Endothelial cell of umbilical vein (primary cell): ENCODE results near the gene PGLYRP1. TPM values are rescaled to one million over a fixed set of nuclear protein-coding genes. Genes with fewer than 3 reads are reported as not detected.

Source experiments
- BruUV-seq: library from RNA; stranded (reverse); fragments of 400-500 nt; replicated peaks from 2 replicates; lab custom pipeline; 2021; lab: Mats Ljungman, UMichigan
- CTCF ChIA-PET: fragments of 300-600, 350-600 bp; sonication (Branson Sonifier 250); formaldehyde crosslinking; loops from one replicate; lab custom pipeline; 2021; ENCODE audit warnings: antibody characterized with exemption, inconsistent platforms; lab: Charles Lee
- POLR2A ChIA-PET: fragments of 300-600, 350-600 bp; sonication (Branson Sonifier 250); formaldehyde crosslinking; loops from one replicate; lab custom pipeline; 2021; ENCODE audit warnings: antibody characterized with exemption, inconsistent platforms; lab: Charles Lee
- DNase-seq: peaks from one replicate; pipeline ENCODE4 v3.0.0-alpha.2; 2011; ENCODE audit warnings: low read depth, low spot score
- FAIRE-seq: peaks from 2 replicates; lab custom pipeline; 2011; peaks lifted over from hg19 to GRCh38; lab: Jason Lieb, UNC
- H2AFZ ChIP-seq: 2 replicates; pipeline ENCODE4 v1.6.0; 2012; ENCODE audit warnings: low read depth, low read length, control low read depth, inconsistent platforms
- H3K27ac ChIP-seq: 2 replicates; pipeline ENCODE4 v1.5.1; 2011; ENCODE audit warnings: low read depth, mild to moderate bottlenecking, control low read depth, low read length, moderate library complexity; ENCODE audit not compliant: insufficient read depth
- H3K27me3 ChIP-seq, 2 experiments: 2 replicates each; pipeline versions ENCODE4 v1.6.0 to v1.6.1; 2011; ENCODE audit warnings: low read length in 2 of 2, mixed read lengths in 1 of 2; ENCODE audit not compliant: control insufficient read depth in 2 of 2, insufficient read depth in 2 of 2
- H3K36me3 ChIP-seq, 2 experiments: 2 replicates in 1 of 2; 3 replicates in 1 of 2; pipeline ENCODE4 v1.5.1; 2011; ENCODE audit warnings: low read length in 2 of 2, mild to moderate bottlenecking in 1 of 2, moderate library complexity in 1 of 2; ENCODE audit not compliant: control insufficient read depth in 2 of 2, insufficient read depth in 2 of 2; ENCODE audit errors: extremely low read depth in 1 of 2
- H3K4me1 ChIP-seq: 3 replicates; pipeline ENCODE4 v1.5.1; 2011; ENCODE audit warnings: mild to moderate bottlenecking, low read length; ENCODE audit not compliant: control insufficient read depth, insufficient read depth; ENCODE audit errors: extremely low read depth
- H3K4me2 ChIP-seq: 2 replicates; pipeline ENCODE4 v1.6.1; 2011; ENCODE audit warnings: low read length, control low read depth, mixed read lengths; ENCODE audit not compliant: insufficient read depth
- H3K4me3 ChIP-seq, 3 experiments: fragments of 200-600 bp in 1 of 3; sonication (generic), shearing (Covaris generic) in 1 of 3; replicated peaks in 1 of 3; 2 replicates each; pipeline ENCODE4 v1.5.1; 2011 to 2016; ENCODE audit warnings: control low read depth in 3 of 3, low read length in 3 of 3, mild to moderate bottlenecking in 2 of 3, inconsistent platforms in 1 of 3, low read depth in 1 of 3, moderate library complexity in 1 of 3; ENCODE audit not compliant: insufficient read depth in 1 of 3
- H3K79me2 ChIP-seq: 2 replicates; pipeline ENCODE4 v1.6.0; 2012; ENCODE audit warnings: low read length, inconsistent platforms; ENCODE audit not compliant: control insufficient read depth, insufficient read depth
- H3K9ac ChIP-seq: replicated peaks from 2 replicates; pipeline ENCODE3; 2011; ENCODE audit warnings: low read length, control low read depth; ENCODE audit not compliant: insufficient read depth; ENCODE audit errors: extremely low read depth
- H3K9me1 ChIP-seq: replicated peaks from 3 replicates; pipeline ENCODE4 v1.6.0; 2011; ENCODE audit warnings: mild to moderate bottlenecking, low read length; ENCODE audit not compliant: control insufficient read depth, insufficient read depth; ENCODE audit errors: extremely low read depth
- H3K9me3 ChIP-seq: replicated peaks from 2 replicates; pipeline ENCODE4 v1.5.1; 2012; ENCODE audit warnings: low read length, inconsistent platforms; ENCODE audit not compliant: control insufficient read depth, insufficient read depth
- H4K20me1 ChIP-seq: replicated peaks from 2 replicates; pipeline ENCODE3; 2011; ENCODE audit warnings: mild to moderate bottlenecking, low read length; ENCODE audit not compliant: control insufficient read depth, insufficient read depth; ENCODE audit errors: extremely low read depth
- FOS ChIP-seq: IDR thresholded peaks from 2 replicates; pipeline ENCODE4 v1.6.1; 2011; ENCODE audit warnings: mild to moderate bottlenecking, low read length, moderate library complexity, borderline replicate concordance; ENCODE audit not compliant: insufficient read depth
- JUN ChIP-seq: IDR thresholded peaks from 2 replicates; pipeline ENCODE4 v1.6.1; 2011; ENCODE audit warnings: borderline replicate concordance, low read depth; ENCODE audit not compliant: insufficient read length, insufficient read depth
- MYC ChIP-seq: IDR thresholded peaks from one replicate; pipeline ENCODE4 v1.6.1; 2011; ENCODE audit warnings: mild to moderate bottlenecking, low read depth, low read length
- POLR2A ChIP-seq: IDR thresholded peaks from 2 replicates; pipeline ENCODE4 v1.6.1; 2012; ENCODE audit warnings: low read depth, mild to moderate bottlenecking, control low read depth, low read length
- POLR2AphosphoS5 ChIP-seq: IDR thresholded peaks from 2 replicates; pipeline ENCODE4 v1.6.1; 2012; ENCODE audit warnings: low read depth, mild to moderate bottlenecking, control low read depth, low read length, moderate library complexity; ENCODE audit not compliant: insufficient read depth
- dilution Hi-C: fragments of 300-500 bp; cut with MboI; formaldehyde crosslinking; loops from one replicate; pipeline ENCODE4 v1.15.0; 2019; ENCODE audit warnings: low sequenced_read_pairs; ENCODE audit not compliant: extremely low pct_ligation_motif_present
- intact Hi-C: fragments of 100-400 bp; cut with micrococcal nuclease; formaldehyde crosslinking; loops from one replicate; pipeline ENCODE4 v1.10.0; 2022
- polyA plus RNA-seq, 4 experiments: library from polyadenylated mRNA; depleted of rRNA in 3 of 4; stranded (reverse) in 3 of 4; unstranded in 1 of 4; fragments of >200 nt; gene quantifications; 2 replicates each; pipeline versions ENCODE4 v1.2.1 to v1.2.3, GENCODE V29; 2011 to 2012; ENCODE audit warnings: missing spikeins in 1 of 4
- total RNA-seq: library from RNA; stranded (reverse); gene quantifications from 2 replicates; pipeline ENCODE4 v1.2.3, GENCODE V29; 2021
- TF ChIP-seq, protein P1 (sequence below), 2 donors: IDR thresholded peaks; 1 replicate in 1 of 2; 2 replicates in 1 of 2; pipeline ENCODE4 v1.5.1; 2011; ENCODE audit warnings: low read length in 2 of 2, mild to moderate bottlenecking in 2 of 2, moderate library complexity in 2 of 2, control low read depth in 1 of 2, inconsistent platforms in 1 of 2, low read depth in 1 of 2; ENCODE audit not compliant: insufficient read depth in 1 of 2; ENCODE audit errors: extremely low read depth in 1 of 2
- TF ChIP-seq, protein P2 (sequence below): IDR thresholded peaks from 2 replicates; pipeline ENCODE4 v1.6.1; 2011; ENCODE audit not compliant: insufficient read depth, insufficient read length

PGLYRP1 gene
- total and polyA plus RNA-seq, 2 donors (not counting 3 experiments of a cell fraction or from before 2014, with no cell fraction given), result not detected

DNA sequence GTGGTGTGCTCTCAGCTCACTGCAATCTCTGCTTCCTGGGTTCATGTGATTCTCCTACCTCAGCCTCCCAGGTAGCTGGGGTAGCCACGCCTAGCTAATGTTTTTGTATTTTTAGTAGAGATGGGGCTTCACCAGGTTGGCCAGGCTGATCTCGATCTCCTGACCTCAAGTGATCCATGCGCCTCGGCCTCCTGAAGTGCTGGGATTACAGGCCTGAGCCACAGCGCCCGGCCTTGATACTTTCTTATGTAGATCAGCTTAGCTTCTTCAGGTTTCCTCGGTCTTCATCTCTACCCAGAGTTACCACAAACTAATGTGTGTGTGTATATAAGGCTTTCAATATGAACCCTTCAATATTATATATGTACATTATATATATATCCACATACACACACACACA lies 37.5 kb downstream of the PGLYRP1 start:
- Histone ChIP-seq H3K9me3 (no peaks in the 10 kb centered on the region), H3K79me2 (no peaks in the 10 kb centered on the region), H3K4me3 (no peak overlapping the region), H3K9me1 (no peaks in the 10 kb centered on the region), H3K4me1 (no peaks in the 10 kb centered on the region), H3K27me3 (peaks cover 2 to 6% of the 10 kb centered on the region in 2 experiments), H2AFZ (no peak overlapping the region), H3K4me2 (no peak overlapping the region), H3K36me3 (no peaks in the 10 kb centered on the region), H3K9ac (no peak overlapping the region), H4K20me1 (no peaks in the 10 kb centered on the region), H3K27ac (no peak overlapping the region)
- no TSS peak for BruUV-seq
- TF ChIP-seq JUN (no peak), POLR2A (no peak), FOS (no peak), POLR2AphosphoS5 (no peak), MYC (no peak)
- TF ChIP-seq, protein P1, sequence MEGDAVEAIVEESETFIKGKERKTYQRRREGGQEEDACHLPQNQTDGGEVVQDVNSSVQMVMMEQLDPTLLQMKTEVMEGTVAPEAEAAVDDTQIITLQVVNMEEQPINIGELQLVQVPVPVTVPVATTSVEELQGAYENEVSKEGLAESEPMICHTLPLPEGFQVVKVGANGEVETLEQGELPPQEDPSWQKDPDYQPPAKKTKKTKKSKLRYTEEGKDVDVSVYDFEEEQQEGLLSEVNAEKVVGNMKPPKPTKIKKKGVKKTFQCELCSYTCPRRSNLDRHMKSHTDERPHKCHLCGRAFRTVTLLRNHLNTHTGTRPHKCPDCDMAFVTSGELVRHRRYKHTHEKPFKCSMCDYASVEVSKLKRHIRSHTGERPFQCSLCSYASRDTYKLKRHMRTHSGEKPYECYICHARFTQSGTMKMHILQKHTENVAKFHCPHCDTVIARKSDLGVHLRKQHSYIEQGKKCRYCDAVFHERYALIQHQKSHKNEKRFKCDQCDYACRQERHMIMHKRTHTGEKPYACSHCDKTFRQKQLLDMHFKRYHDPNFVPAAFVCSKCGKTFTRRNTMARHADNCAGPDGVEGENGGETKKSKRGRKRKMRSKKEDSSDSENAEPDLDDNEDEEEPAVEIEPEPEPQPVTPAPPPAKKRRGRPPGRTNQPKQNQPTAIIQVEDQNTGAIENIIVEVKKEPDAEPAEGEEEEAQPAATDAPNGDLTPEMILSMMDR (IDR thresholded peaks at IDR 0.05; ENCODE audit: extremely low read depth in 1 of 2, insufficient read depth in 1 of 2, low read depth in 1 of 2, low read length in 2 of 2), result no peak
- TF ChIP-seq, protein P2, sequence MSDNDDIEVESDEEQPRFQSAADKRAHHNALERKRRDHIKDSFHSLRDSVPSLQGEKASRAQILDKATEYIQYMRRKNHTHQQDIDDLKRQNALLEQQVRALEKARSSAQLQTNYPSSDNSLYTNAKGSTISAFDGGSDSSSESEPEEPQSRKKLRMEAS, result no peak
- DNase-seq (no peak), FAIRE-seq (no peak)
- dilution Hi-C loops, result no loop called here
- ChIA-PET POLR2A (interaction anchor here (0.7 kb wide), 1 partner anchor 54 kb away, joined by 6 read pairs; no protein-coding TSS in a partner anchor), CTCF (interaction anchor here (1.9 kb wide), 1 partner anchor 11 kb away, joined by 5 read pairs; the partner anchor contains the start of gene NOVA2)
- intact Hi-C loops, result no loop called here
